Measurements from ENCODE around the gene SEZ6L. TPM values are rescaled to one million over a fixed set of nuclear protein-coding genes. Genes with fewer than 3 reads are reported as not detected.

SEZ6L gene
- total and polyA plus RNA-seq, 10 of the 15 experiments (the other 5 are each of a cell fraction or from before 2014, with no cell fraction given): not detected

Small RNA genes within 50 kb of the gene (small RNA-seq; reads per million reads assigned to genes)
- gene RNA5SP495: 0.16 reads per million
